HUES48 (cell line): Measurements from ENCODE around the gene OCRL.

Experiments used
- H3K27ac ChIP-seq: one replicate; pipeline ENCODE4 v1.7.0; 2013; ENCODE audit warnings: low read depth, low read length, inconsistent platforms
- H3K27me3 ChIP-seq: 2 replicates; pipeline ENCODE4 v1.6.1; 2013; ENCODE audit warnings: mild to moderate bottlenecking, low read length; ENCODE audit not compliant: control insufficient read depth, insufficient read depth
- H3K36me3 ChIP-seq: 2 replicates; pipeline ENCODE4 v1.6.1; 2013; ENCODE audit warnings: low read length; ENCODE audit not compliant: control insufficient read depth, insufficient read depth
- H3K4me1 ChIP-seq: 2 replicates; pipeline ENCODE4 v1.6.1; 2013; ENCODE audit warnings: mild to moderate bottlenecking, low read length; ENCODE audit not compliant: control insufficient read depth, insufficient read depth
- H3K4me3 ChIP-seq: 2 replicates; pipeline ENCODE4 v1.5.1; 2013; ENCODE audit warnings: mild to moderate bottlenecking, low read depth, low read length
- H3K9ac ChIP-seq: 2 replicates; pipeline ENCODE4 v1.6.1; 2013; ENCODE audit warnings: mild to moderate bottlenecking, low read depth, low read length, moderate library complexity
- H3K9me3 ChIP-seq: 2 replicates; pipeline ENCODE4 v1.6.1; 2013; ENCODE audit warnings: low read length; ENCODE audit not compliant: control insufficient read depth, insufficient read depth

Gene OCRL

GRCh38 chrX:129520151-129520550 lies 19.9 kb upstream of the OCRL start:
- 0 out of 2 replicates have a peak overlapping the region, but pooled peaks have one; percentile 4 for H3K4me3 ChIP-seq
- peaks cover 18% of the 10 kb centered on the region for H3K36me3 ChIP-seq
- no peaks in the 10 kb centered on the region for H3K9me3 ChIP-seq
- peaks cover 15% of the 10 kb centered on the region for H3K4me1 ChIP-seq
- H3K27ac ChIP-seq: no peak overlapping the region
- 0 out of 2 replicates have a peak, but pooled peaks cover 8% of the 10 kb centered on the region for H3K27me3 ChIP-seq
- no peak overlapping the region for H3K9ac ChIP-seq

- Histone ChIP-seq H3K9me3 (no peaks in the 10 kb centered on the region), H3K4me1 (peaks cover 10% of the 10 kb centered on the region), H3K36me3 (0 out of 2 replicates have a peak, but pooled peaks cover 2% of the 10 kb centered on the region), H3K27ac (peak overlapping the region; percentile 94), H3K4me3 (peak overlapping the region; percentile 97), H3K9ac (peak overlapping the region; percentile 90), H3K27me3 (0 out of 2 replicates have a peak, but pooled peaks cover 5% of the 10 kb centered on the region)
Observed at GRCh38 chrX:129522184-129523078, 17.6 kb upstream of the OCRL start.

DNA sequence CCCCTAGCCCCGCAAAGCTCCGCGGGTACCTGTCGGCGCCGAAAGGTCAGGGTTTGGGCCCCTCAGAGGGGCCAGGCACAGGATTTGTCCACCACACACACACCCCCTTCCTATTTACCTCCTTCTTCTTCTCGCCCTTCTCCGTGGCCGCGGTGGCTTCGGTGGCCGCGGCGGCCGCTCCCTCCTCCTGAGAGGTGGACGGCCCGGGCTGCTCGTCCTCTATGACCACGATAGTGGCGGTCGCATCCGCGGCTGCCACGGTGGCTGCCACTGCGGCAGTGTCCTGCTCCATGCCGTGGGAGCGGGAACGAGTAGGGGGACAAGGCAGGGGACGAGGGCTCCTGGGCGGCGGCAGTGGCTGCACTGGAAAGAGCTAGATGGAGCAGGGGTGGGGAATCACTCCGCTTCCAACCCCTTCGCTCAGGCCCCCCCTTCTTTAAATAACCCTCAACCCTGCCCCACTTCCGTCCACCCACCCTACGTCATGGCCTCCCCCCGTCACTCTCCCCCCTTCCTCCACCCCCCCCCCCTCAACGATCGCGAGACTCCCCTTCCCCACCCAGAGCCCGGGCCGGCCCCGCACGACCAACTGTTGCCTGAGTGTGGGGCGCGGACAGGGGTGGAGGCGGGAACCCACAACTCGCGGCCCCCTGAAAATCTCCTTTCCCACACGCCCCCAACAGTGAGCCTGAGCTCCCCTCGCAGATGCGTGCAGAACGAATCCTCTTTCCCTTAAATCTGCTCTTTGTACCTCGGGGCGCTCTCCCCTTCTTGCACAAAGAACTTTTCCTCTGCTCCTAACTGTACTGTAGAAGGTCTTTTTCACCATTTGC lies 16.8 kb upstream of the OCRL start, which contains the start of gene SMARCA1:
Gene SMARCA1 (minus strand): TSS at position 412 of the 833 bp plus-strand sequence. CDS start 120 bp downstream, at position 292.
- peaks cover 5% of the 10 kb centered on the region for H3K4me1 ChIP-seq
- 0 out of 2 replicates have a peak, but pooled peaks cover 5% of the 10 kb centered on the region for H3K27me3 ChIP-seq
- H3K36me3 ChIP-seq: no peaks in the 10 kb centered on the region
- H3K9me3 ChIP-seq: no peaks in the 10 kb centered on the region
- H3K4me3 ChIP-seq: peak within 1 kb of the TSS; percentile 97
- H3K27ac ChIP-seq: peak within 1 kb of the TSS; percentile 94
- H3K9ac ChIP-seq: peak within 1 kb of the TSS; percentile 90

GRCh38 chrX:129524250-129524850 lies 15.7 kb upstream of the OCRL start:
- no peak overlapping the region; the same call in 1 of the 2 replicates for H3K9ac ChIP-seq
- H3K36me3 ChIP-seq: no peaks in the 10 kb centered on the region
- H3K4me1 ChIP-seq: peaks cover 5% of the 10 kb centered on the region
- 0 out of 2 replicates have a peak, but pooled peaks cover 5% of the 10 kb centered on the region for H3K27me3 ChIP-seq
- no peaks in the 10 kb centered on the region for H3K9me3 ChIP-seq
- H3K4me3 ChIP-seq: peak overlapping the region; percentile 97
- H3K27ac ChIP-seq: no peak overlapping the region

GRCh38 chrX:129525162-129525561 lies 14.9 kb upstream of the OCRL start:
- 0 out of 2 replicates have a peak, but pooled peaks cover 5% of the 10 kb centered on the region for H3K27me3 ChIP-seq
- H3K4me3 ChIP-seq: no peak overlapping the region
- H3K4me1 ChIP-seq: peaks cover 5% of the 10 kb centered on the region
- H3K27ac ChIP-seq: no peak overlapping the region
- H3K36me3 ChIP-seq: no peaks in the 10 kb centered on the region
- no peak overlapping the region for H3K9ac ChIP-seq
- no peaks in the 10 kb centered on the region for H3K9me3 ChIP-seq

GRCh38 chrX:129525896-129526295 lies 14.2 kb upstream of the OCRL start:
- H3K4me3 ChIP-seq: no peak overlapping the region
- H3K27ac ChIP-seq: no peak overlapping the region
- peaks cover 5% of the 10 kb centered on the region for H3K4me1 ChIP-seq
- H3K36me3 ChIP-seq: no peaks in the 10 kb centered on the region
- 0 out of 2 replicates have a peak, but pooled peaks cover 5% of the 10 kb centered on the region for H3K27me3 ChIP-seq
- no peak overlapping the region for H3K9ac ChIP-seq
- H3K9me3 ChIP-seq: no peaks in the 10 kb centered on the region

- H3K9me3 ChIP-seq: no peaks in the 10 kb centered on the region
- no peaks in the 10 kb centered on the region for H3K4me1 ChIP-seq
- no peak overlapping the region for H3K4me3 ChIP-seq
- H3K9ac ChIP-seq: no peak overlapping the region
- H3K27ac ChIP-seq: no peak overlapping the region
- H3K36me3 ChIP-seq: no peaks in the 10 kb centered on the region
- H3K27me3 ChIP-seq: 0 out of 2 replicates have a peak, but pooled peaks cover 8% of the 10 kb centered on the region
Observed at GRCh38 chrX:129529685-129530281, 10.3 kb upstream of the OCRL start.

DNA sequence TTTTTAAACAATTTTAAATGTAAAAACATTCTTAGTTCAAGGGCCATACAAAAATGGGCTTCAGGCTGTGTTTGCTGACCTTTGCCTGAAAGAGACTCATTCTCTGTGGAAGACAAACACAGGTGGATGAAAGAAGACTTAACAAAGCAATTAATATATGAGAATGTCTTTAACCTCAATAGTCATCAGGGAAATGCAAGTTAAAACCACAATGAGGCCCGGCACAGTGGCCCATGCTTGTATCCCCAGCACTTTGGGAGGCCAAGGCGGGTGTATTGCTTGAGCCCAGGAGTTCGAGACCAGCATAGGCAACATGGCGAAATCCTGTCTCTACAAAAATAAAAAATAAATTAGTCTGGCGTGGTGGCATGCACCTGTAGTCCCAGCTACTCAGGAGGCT lies 9.6 kb upstream of the OCRL start:
- H3K4me1 ChIP-seq: no peaks in the 10 kb centered on the region
- 0 out of 2 replicates have a peak, but pooled peaks cover 8% of the 10 kb centered on the region for H3K27me3 ChIP-seq
- H3K27ac ChIP-seq: no peak overlapping the region
- no peaks in the 10 kb centered on the region for H3K36me3 ChIP-seq
- H3K9ac ChIP-seq: no peak overlapping the region
- H3K4me3 ChIP-seq: no peak overlapping the region
- no peaks in the 10 kb centered on the region for H3K9me3 ChIP-seq

DNA sequence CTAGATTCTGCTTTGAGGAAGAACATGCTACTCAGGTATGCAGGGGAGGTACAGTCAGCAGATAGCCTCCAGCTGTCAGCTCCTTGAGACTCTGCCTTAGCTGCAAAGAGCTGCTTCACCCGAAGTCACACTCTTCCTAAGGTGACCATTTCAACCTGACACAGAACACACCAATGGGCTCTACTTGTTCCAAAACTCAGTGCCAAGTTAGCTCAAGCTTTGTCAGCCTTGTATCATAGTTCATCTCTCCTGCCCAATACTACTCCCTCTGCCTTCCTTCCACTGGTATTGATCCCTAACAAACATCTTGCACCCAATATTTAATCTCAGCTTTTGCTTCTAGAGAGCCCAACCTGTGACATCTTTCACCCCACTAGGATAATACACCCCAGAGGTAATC lies 8.9 kb upstream of the OCRL start:
- H3K9ac ChIP-seq: no peak overlapping the region
- H3K9me3 ChIP-seq: no peaks in the 10 kb centered on the region
- H3K36me3 ChIP-seq: no peaks in the 10 kb centered on the region
- H3K27me3 ChIP-seq: 0 out of 2 replicates have a peak, but pooled peaks cover 8% of the 10 kb centered on the region
- H3K4me3 ChIP-seq: no peak overlapping the region
- no peak overlapping the region for H3K27ac ChIP-seq
- H3K4me1 ChIP-seq: no peaks in the 10 kb centered on the region
